Measurements from ENCODE around the gene YBX2.

GRCh38 chr17:7295230-7296180, 1.1 kb upstream of the YBX2 start:
- TF ChIP-seq CTCF (IDR thresholded peaks at IDR 0.05) (peak in 1 of 3 donors; percentile 17), POLR2A (IDR thresholded peaks at IDR 0.05) (no peak)
